SU-DHL-6 (cell line): ENCODE measurements around the gene GPRC5B.

Experiments used
- H2AFZ ChIP-seq: fragments of 200-600 bp; sonication (generic); 2 replicates; pipeline ENCODE4 v1.6.1; 2014; ENCODE audit warnings: low read depth, mild to moderate bottlenecking, moderate library complexity, mixed read lengths, antibody characterized with exemption, low read length; ENCODE audit not compliant: severe bottlenecking
- H3F3A ChIP-seq: fragments of 200-600 bp; shearing (Covaris generic); 2 replicates; pipeline ENCODE4 v1.6.0; 2016; ENCODE audit warnings: antibody characterized with exemption, mild to moderate bottlenecking; ENCODE audit not compliant: insufficient read depth
- H3K27ac ChIP-seq: fragments of 200-600 bp; sonication (generic); 2 replicates; pipeline ENCODE4 v1.5.1; 2016; ENCODE audit warnings: low read depth, mild to moderate bottlenecking, low read length, moderate library complexity, mixed read lengths
- H3K27me3 ChIP-seq: fragments of 200-600 bp; sonication (generic), shearing (Covaris generic); 2 replicates; pipeline ENCODE4 v1.6.0; 2014; ENCODE audit warnings: mild to moderate bottlenecking, low read length
- H3K36me3 ChIP-seq: fragments of 200-600 bp; sonication (generic); 2 replicates; pipeline ENCODE4 v1.6.1; 2014; ENCODE audit warnings: mild to moderate bottlenecking, low read length, mixed read lengths
- H3K4me2 ChIP-seq: fragments of 300-600, 200-600 bp; shearing (Covaris generic), sonication (generic); 2 replicates; pipeline ENCODE4 v1.6.0; 2014; ENCODE audit warnings: low read length, low read depth, mild to moderate bottlenecking; ENCODE audit not compliant: poor library complexity, severe bottlenecking
- H3K4me3 ChIP-seq: fragments of 200-600 bp; sonication (generic); 2 replicates; pipeline ENCODE4 v1.5.1; 2014; ENCODE audit warnings: antibody characterized with exemption, low read length, mild to moderate bottlenecking, mixed read lengths; ENCODE audit not compliant: insufficient read depth, poor library complexity, severe bottlenecking
- H3K79me2 ChIP-seq: fragments of 200-600 bp; sonication (generic); 2 replicates; pipeline ENCODE4 v1.6.1; 2014; ENCODE audit warnings: mild to moderate bottlenecking, low read length, moderate library complexity; ENCODE audit not compliant: insufficient read depth
- H3K9ac ChIP-seq: fragments of 200-600 bp; sonication (generic); 2 replicates; pipeline ENCODE4 v1.7.0; 2014; ENCODE audit warnings: mild to moderate bottlenecking, low read length
- H3K9me2 ChIP-seq: fragments of 200-600 bp; sonication (generic); replicated peaks from 2 replicates; pipeline ENCODE4 v1.6.1; 2014; ENCODE audit warnings: low read length; ENCODE audit not compliant: insufficient read depth
- H3K9me3 ChIP-seq: fragments of 200-600 bp; sonication (generic); 2 replicates; pipeline ENCODE4 v1.6.1; 2014; ENCODE audit warnings: low read length, mixed read lengths; ENCODE audit not compliant: insufficient read depth
- H4K20me1 ChIP-seq: fragments of 200-600 bp; sonication (generic); 2 replicates; pipeline ENCODE4 v1.6.1; 2014; ENCODE audit warnings: low read depth, mild to moderate bottlenecking, antibody characterized with exemption, low read length, moderate library complexity, mixed read lengths
- EZH2phosphoT487 ChIP-seq: fragments of 200-600 bp; sonication (generic), shearing (Covaris generic); conservative IDR thresholded peaks from 2 replicates; pipeline ENCODE4 v1.6.1; 2018; ENCODE audit warnings: mild to moderate bottlenecking, antibody characterized with exemption, low read length, moderate library complexity, mixed read lengths
- TF ChIP-seq, protein P1 (sequence below): fragments of 200-600 bp; sonication (generic); IDR thresholded peaks from one replicate; pipeline ENCODE4 v1.5.1; 2017; ENCODE audit warnings: antibody characterized with exemption, mild to moderate bottlenecking, low read length, moderate library complexity; ENCODE audit not compliant: insufficient read depth, poor library complexity, severe bottlenecking

The GPRC5B gene

DNA sequence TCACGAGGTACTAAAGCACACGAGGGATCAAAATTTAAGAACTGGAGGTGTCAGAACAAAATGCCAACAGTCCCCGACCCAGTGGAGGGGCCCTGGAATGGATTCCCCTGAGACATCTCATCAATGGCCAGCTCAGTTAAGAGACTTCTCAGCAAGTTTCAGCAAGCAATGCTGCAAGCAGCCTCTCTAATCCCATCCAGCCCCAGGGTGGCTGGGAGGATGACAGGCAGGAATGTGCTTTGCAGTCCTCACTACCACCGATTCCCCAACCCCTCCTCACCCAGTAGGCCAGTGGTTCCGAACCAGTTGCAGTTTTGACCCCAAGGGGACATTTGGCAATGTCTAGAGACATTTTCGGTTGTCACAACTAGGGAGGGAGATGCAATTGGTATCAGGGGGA, 8.7 kb downstream of the GPRC5B start:
- Histone ChIP-seq H3K27ac (no peak overlapping the region), H3K79me2 (no peaks in the 10 kb centered on the region), H3K9ac (no peak overlapping the region), H3K36me3 (no peaks in the 10 kb centered on the region), H3K9me2 (no peaks in the 10 kb centered on the region), H3K4me3 (no peak overlapping the region), H2AFZ (no peak overlapping the region), H3K9me3 (no peaks in the 10 kb centered on the region), H3F3A (no peaks in the 10 kb centered on the region), H3K4me2 (no peak overlapping the region), H3K27me3 (no peaks in the 10 kb centered on the region), H4K20me1 (no peaks in the 10 kb centered on the region)
- TF ChIP-seq, protein P1, sequence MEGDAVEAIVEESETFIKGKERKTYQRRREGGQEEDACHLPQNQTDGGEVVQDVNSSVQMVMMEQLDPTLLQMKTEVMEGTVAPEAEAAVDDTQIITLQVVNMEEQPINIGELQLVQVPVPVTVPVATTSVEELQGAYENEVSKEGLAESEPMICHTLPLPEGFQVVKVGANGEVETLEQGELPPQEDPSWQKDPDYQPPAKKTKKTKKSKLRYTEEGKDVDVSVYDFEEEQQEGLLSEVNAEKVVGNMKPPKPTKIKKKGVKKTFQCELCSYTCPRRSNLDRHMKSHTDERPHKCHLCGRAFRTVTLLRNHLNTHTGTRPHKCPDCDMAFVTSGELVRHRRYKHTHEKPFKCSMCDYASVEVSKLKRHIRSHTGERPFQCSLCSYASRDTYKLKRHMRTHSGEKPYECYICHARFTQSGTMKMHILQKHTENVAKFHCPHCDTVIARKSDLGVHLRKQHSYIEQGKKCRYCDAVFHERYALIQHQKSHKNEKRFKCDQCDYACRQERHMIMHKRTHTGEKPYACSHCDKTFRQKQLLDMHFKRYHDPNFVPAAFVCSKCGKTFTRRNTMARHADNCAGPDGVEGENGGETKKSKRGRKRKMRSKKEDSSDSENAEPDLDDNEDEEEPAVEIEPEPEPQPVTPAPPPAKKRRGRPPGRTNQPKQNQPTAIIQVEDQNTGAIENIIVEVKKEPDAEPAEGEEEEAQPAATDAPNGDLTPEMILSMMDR, result no peak
- TF ChIP-seq EZH2phosphoT487, result no peak

DNA sequence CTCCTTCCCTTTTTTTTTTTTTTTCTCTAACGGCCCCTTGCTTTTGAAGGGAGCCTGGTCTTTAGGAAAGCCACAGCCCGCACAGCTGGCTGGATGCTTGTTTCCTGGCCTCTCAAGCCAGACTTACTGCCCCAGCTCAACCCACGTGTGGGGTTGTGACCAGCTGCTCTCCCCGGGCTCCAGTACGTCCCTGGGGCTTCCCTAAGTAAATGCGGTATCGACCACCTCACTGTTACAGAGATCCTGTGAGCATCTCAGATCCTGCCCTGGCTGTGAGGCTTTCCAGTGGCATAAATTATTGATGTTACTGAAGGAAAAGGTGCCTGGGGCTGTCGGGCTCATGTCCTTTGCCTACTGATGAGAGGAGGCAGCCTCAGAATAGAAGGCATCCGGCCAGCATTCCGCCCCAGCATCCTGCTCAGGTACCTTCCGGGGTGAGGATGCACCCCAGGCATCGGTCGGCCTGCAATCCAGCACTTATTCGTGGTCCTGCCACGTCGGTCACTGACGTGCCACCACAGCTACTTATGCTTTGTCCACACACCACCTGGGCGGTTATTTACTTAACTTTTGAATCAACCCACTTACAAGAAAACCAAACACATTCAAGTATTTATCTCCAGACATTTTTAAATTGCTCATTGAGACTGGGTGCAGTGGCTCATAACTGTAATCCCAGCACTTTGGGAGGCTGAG, 9.6 kb downstream of the GPRC5B start:
- no peaks in the 10 kb centered on the region for H3K9me2 ChIP-seq
- TF ChIP-seq, protein P1, result no peak
- no peak for TF ChIP-seq EZH2phosphoT487
- no peaks in the 10 kb centered on the region for H3F3A ChIP-seq
- H3K36me3 ChIP-seq, result no peaks in the 10 kb centered on the region
- no peak overlapping the region for H3K9ac ChIP-seq
- H3K27ac ChIP-seq, result no peak overlapping the region
- no peak overlapping the region for H2AFZ ChIP-seq
- H4K20me1 ChIP-seq, result no peaks in the 10 kb centered on the region
- no peak overlapping the region for H3K4me3 ChIP-seq
- H3K27me3 ChIP-seq, result no peaks in the 10 kb centered on the region
- H3K4me2 ChIP-seq, result no peak overlapping the region
- no peaks in the 10 kb centered on the region for H3K9me3 ChIP-seq
- H3K79me2 ChIP-seq, result no peaks in the 10 kb centered on the region

DNA sequence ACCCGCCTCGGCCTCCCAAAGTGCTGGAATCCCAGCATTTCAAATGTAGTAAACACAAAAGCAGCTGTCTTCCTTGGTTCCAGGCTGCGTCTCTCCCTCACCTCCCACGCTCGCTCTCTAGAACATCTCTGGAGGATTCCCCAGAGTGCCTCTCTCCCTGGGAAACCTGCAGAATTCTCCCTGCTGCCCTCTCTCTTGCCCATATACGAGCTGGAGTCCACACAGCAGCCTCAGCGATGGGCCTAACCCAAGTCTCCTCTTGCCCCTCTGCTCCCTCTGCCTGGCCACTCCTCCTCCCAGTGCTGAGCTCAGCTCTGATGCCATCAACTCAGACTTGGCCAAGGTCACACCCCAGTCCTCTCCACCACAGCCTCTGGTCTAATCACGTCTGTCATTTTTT, 10.6 kb downstream of the GPRC5B start:
- no peaks in the 10 kb centered on the region for H3K79me2 ChIP-seq
- H3F3A ChIP-seq, result no peaks in the 10 kb centered on the region
- no peak overlapping the region for H3K4me2 ChIP-seq
- no peak overlapping the region for H3K27ac ChIP-seq
- H3K9ac ChIP-seq, result no peak overlapping the region
- H3K36me3 ChIP-seq, result no peaks in the 10 kb centered on the region
- no peak overlapping the region for H3K4me3 ChIP-seq
- no peak overlapping the region for H2AFZ ChIP-seq
- TF ChIP-seq, protein P1, result no peak
- no peak for TF ChIP-seq EZH2phosphoT487
- no peaks in the 10 kb centered on the region for H3K27me3 ChIP-seq
- H3K9me3 ChIP-seq, result no peaks in the 10 kb centered on the region
- H4K20me1 ChIP-seq, result no peaks in the 10 kb centered on the region
- no peaks in the 10 kb centered on the region for H3K9me2 ChIP-seq
